HG02938 (cell line): Measurements from ENCODE around the gene CLN6.
"Not testable (repeated sequence)": the region's sequence is repeated elsewhere in the genome, so short reads cannot be mapped to it uniquely, and the experiment has no call there.

Experiments
- ATAC-seq: cut with Tn5 transposase; IDR thresholded peaks from one replicate; pipeline ENCODE4 v1.9.1; 2021; ENCODE audit warnings: mild to moderate bottlenecking, moderate library complexity; ENCODE audit not compliant: unreplicated experiment

CLN6 gene

DNA sequence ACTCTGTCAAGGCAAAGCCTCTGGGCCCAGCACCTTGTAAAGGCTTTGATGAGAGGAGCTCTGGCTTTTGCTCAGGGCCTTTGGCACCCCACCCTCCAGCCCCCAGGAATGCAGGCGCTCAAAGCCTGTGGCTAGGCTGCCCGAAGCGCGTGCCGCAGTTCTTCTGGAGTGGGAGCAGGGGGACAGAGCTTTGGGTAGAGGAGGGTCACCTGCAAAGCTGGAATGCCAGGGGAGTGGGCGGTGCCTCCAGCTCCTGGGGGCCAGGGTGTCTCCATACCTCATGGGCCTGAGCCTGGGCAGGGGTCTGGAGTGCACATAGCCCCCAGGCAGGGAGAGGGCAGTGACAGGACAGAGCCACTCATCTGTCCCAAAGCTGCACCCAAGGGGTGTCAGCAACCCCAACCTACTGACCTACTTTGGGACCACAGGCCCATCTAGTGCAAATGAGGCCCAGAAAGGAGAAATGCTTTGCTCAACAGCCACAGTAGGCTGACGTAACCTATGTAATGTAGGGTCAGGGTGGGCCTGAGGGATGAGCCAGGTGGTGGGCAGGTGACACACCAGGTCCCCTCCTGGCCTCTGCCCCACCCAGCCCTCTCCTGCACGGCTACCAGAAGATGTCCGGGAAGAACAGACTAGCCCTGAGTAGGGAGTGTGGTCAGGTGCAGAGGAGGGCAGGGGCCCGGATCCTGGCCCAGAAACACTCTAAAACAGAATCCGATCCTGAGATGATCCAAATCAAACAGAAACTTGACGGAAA, 22.2 kb downstream of the CLN6 start:
- no peak for ATAC-seq

DNA sequence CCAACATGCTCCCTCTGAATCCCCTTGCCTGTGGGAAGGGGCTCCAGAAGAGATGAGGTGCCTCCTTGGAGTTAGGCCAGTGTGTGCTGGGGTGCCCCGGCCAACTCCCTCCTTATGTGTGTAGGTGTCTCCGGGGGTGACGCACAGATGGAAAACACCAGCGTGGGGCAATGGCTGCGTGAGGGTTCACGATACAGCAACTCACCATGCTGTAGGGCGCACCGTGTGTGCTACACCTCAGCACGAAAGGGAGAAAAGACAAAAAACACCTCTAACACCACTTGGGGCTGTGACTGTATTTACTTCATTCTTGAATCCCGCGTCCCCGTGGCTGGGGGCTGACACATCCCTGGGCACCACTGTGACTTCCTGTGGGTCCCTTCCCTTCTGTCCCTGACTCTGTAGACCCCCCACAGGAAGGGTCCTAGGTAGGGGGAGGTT, 22.8 kb downstream of the CLN6 start:
- no peak for ATAC-seq

DNA sequence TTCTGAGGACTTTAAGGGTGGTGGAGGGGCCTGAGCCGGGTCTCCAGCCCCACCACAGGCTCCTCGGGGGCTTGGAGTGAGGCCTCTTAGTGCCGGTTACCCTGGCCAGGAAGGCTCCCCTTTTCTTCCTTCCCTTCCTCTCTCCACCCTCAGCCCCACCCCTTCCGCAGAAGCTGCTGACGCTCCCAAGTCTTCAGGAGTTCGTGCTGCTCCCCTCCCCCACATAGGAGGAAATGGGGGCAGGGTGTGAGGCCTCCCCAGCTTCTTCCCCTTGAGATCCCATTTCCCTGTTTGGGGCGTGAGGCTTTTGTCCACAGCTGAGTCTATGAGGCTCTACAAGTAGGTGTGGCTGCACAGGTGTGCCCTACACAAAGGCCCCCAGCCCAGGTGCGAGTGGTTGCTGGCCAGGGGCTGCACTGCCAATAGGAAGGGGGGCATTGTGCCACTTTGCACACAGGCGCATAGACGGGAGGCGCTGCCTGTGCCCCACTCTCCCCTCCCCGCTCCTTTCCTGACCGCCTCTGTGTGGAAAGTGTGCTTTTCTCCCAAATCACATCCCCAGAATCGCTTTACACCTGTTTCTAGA, 23.5 kb downstream of the CLN6 start:
- no peak for ATAC-seq

DNA sequence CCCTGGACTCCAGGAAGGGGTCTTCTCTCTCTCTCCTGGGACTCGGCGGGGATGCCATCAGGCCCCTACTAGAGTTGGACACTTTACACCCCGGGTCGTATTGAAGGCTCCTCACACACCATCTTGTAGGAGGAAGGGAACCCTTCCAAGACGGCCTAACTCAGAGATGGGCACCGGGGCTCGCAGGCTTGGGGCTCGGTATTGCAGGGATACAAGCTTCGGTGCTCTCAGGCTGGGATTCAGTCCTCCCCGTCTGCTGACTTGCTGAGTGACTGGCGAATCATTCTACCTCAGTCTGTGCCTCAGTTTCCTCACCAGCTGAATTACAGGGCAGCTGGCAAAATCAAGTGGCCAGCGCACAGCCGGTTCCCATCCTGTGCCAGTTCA, 24.0 kb downstream of the CLN6 start:
- ATAC-seq: no peak

DNA sequence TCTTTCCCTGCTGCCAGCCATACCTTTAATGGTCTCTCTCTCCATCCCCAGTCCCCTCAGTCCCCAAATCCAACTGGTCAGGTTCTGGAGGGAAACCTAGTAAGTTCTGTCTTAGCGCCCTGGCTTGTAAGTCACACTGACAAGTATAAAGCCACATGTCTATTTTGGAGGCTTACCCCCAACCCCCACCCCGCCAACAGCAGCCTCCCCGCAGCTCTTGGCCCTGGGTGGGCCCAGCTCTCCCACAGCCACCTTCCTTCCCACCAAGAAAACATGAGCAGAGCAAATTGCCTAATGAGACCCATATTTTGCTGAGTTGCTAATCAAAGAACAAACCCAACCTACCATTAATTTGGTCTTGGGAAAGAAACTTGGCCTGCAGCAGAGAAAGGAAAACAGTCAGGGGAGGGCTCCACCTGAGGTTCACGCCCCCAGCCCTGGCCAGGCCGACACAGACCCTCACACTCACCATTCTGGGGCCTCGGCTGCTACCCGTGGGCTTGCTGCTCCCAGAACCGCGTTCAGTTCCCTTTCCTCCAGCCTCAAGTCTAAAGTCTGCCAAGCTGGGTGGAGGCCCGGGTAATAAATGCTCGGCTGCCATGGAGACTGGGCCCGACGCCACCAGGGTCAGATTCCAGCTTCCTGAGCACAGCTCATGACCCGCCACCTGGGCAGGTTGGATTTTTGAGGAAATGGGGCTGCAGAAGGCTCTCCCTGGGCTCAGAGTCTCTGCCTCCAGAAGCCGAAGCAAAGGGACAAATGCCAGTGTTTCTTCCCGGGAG, 24.6 kb downstream of the CLN6 start, which contains the start of gene CALML4:
CALML4 (minus strand) TSS at position 557 of the 782 bp plus-strand sequence; CDS start at position 472, 85 bp downstream.
- no peak for ATAC-seq

DNA sequence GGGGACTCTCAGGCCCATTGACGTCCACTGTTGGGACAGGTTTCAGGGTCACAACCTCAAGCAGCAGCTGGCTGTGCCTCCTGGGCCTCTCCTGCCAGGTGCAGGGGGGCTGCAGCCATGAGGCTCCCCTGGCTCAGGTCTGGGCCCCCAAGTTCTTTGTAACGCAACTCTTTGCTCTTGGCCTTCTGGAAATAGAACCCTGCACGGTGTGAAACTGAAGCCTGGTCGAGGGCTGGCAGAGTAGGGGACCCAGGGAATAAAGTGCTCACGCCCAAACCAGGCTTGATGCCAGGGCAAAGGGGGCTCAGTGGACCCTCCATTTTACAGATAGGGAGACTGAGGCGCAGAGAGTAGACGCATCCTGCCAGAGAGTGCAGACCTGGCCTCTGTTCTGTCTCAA, 25.2 kb downstream of the CLN6 start:
- no peak for ATAC-seq

DNA sequence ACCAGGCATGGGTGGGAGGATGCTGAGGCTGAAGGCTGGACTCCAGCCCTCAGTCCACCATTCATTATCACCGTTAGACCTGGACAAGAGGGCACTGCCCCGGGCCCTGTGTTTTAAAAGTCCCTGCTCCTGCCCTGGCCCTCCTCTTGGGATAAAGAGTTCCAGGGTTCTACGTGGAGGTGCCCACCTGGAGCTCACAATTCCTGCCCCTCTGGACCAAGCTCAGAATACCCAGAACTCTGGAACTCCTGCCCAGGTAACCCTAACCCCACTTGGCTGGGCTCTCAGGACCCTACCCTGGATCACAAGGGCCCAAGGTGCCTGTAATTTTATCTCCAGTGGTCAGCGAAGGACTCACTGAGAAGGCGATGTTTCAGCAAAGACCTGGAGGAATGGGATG, 25.6 kb downstream of the CLN6 start:
- ATAC-seq: no peak

DNA sequence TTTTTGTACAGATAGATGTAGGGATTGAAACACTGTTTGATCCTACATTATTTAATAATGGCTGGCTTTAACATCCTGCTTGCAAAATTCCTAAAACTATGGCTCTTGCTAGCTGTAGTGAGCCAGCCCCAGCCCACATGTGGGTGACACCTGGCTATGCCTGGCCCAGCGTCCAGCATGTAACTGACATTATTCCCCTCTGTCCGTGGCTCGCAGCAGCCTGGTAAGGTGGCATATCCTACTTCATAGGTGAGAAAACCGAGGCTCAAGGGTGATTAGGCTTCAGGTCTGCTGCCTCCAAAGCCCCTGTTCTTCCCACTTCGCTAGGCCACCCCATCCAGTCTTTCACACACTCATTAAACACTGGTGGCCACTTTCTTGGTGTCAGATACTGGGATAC, 26.0 kb downstream of the CLN6 start:
- no peak for ATAC-seq

DNA sequence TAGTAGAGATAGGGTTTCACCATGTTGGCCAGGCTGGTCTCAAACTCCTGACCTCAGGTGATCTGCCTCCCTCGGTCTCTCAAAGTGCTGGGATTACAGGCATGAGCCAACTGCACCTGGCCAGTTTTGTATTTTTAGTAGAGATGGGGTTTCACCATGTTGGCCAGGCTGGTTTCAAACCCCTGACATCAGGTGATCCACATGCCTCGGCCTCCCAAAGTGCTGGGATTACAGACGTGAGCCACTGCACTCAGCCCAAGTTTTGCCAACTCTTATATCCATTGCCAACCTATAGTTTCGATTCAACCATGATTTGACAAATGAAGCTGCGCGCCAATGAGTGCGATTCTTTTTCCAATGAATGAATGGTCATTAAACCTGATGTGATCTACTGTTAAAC, 26.5 kb downstream of the CLN6 start:
- not testable (repeated sequence) for ATAC-seq

DNA sequence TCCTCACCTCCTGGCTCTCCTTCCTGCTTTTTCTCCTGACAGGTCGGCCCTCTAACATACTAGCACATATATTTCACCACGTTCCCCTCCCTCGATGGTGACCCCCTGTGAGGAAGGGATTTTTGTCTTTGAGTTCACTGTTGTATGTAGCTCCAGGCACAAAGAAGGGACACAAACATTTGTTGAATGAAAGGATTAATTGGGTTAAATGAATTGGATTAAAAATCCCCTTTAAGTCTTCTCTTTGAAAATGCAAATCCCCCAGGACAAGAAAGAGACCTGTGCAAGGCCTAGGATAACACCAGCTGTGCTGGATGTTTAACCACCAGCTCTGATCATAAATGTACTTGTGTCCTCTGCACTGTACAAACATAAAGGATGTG, 27.7 kb downstream of the CLN6 start:
- no peak for ATAC-seq

DNA sequence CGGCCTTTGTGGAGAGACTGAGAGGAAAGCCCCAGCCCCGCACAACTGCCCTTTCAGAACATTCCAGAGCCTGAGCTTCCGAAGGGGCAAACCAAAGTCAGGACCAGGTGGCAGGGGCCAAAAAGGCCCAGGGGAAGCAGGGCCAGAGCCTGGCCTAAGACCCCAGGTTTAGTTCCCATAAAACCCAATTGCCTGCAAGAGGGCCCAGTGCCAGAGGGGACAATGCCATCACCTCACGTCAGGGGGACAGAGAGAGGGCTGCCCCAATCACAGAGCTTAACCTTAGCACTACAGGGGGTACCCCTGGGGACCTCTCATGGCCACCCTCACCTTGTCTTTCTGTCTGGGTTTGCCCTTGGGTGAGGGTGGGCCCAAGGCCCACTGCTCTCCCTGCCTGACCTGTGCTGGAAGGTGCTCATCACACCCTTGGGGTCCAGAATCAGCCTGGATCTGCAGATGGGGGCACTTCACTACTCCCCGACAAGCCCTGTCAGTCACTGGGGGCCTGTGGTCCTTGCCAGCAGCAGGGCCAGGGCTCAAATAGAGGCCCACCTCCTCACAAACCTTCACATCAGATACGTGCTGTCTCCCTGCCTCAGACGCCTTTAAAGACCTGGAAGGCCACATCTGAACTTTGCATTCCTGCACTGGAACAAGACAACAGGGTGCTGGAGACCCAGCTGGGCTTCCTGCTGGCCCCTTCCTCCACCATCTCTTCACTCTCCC, 28.2 kb downstream of the CLN6 start:
- no peak for ATAC-seq

DNA sequence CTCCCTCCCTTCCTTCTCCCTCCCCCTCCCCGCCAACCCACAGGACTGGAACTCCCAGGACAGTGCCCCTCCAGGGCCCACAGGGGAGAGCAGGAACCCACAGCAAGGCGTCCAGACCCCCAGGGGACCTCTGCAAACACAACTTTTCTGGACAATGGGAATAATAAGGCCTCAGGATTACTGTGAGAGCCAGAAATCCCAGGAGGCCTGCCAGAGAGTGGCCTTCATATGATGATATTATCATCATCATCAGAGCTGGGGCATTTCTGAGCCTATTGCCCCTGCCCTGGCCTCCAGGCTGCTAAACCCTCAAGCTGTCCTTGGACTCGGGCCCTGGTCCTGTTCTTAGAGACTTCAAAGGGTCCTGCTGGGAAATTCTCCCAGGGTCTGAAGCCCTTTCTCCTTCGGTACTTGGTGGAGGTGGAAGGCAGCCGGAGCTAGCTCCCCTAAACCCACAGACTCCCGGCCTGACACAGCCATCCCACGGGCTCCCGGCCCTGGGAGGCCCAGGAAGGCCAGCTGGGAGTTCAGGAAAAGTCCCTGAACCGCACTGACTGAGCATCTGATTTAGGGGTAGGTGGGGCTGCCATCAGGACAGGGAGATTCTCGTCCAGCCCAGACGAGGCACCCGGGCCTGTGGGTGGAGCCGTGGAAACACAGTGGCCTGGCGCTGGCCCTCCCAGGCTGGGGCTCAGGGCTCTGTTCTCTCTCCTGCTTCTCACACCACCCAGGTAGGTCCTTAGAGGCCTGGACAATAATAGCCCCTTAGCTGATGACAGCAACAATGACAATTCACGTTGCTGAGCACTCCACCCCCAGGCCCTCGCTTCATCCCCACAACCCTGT, 29.3 kb downstream of the CLN6 start:
- no peak for ATAC-seq

DNA sequence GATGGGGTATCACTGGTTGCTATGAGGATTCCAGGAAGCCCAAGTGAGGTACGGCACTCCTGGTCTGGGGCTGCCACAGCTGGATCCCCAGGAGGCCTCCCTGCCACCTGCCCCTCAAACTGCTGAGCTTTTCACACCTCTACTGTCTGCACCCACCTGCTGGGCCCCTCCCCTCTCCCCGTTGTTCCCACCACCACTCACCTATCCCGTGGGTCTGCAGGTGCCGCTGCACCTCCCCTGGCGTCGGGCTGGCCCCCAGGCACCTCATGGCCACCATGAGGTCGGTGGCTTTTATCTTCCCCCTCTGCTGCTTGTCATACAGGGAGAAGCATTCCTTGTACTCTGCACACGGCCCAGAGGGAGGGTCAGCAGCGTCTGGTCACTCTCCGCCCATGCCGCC, 30.2 kb downstream of the CLN6 start:
- no peak for ATAC-seq

DNA sequence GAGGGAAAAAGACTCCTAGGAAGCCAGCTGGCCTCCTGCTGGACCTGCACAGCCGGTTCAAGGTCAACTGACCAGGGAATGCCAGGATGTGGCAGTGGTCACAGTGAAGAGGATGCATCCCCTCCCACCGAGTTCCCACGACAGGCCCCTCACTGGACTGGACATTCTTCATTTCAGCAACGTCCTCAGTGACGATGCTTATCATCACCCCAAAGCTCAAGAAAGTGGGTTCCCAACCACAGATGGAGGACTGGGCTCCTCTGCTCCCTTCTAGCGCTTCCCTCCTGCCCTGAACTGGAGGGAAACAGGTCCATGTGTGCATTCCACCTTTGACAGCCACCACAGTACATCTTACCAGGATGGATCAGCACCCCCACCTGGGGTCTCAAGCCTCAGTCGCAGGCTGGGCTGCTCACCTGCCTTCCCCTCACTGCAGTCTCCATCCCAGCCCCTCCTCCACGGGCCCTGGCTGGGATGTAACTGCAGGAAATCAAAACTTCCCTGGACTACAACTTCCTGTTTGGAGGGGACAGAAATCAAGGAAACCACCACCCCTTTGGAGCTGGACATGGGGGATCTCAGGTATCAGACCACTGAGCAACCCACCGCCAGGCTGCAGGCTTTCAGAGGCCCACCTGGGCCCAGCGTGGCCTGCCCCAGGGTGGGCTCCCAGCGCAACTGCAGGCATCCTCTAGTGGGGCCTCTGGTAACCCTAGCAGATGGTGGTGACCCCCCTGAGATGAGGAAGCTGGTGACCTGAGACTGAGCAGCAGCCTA, 31.7 kb downstream of the CLN6 start:
- no peak for ATAC-seq

DNA sequence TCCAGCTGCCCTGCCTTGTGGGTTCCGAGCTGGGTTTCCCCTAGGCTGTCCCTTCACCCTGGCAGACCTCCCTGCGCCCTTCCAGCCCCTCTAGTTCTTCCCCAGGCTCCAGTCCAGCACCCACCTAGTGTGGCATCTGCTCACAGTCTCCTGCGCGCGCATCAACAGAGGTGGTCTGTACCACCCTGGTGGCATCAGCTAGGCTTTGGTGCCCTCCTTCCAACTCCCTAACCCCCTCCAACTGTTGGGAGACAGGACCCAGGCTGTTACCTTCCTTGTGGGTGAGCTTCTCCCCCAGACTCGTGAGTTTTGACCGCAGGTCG, 32.4 kb downstream of the CLN6 start:
- ATAC-seq: no peak

DNA sequence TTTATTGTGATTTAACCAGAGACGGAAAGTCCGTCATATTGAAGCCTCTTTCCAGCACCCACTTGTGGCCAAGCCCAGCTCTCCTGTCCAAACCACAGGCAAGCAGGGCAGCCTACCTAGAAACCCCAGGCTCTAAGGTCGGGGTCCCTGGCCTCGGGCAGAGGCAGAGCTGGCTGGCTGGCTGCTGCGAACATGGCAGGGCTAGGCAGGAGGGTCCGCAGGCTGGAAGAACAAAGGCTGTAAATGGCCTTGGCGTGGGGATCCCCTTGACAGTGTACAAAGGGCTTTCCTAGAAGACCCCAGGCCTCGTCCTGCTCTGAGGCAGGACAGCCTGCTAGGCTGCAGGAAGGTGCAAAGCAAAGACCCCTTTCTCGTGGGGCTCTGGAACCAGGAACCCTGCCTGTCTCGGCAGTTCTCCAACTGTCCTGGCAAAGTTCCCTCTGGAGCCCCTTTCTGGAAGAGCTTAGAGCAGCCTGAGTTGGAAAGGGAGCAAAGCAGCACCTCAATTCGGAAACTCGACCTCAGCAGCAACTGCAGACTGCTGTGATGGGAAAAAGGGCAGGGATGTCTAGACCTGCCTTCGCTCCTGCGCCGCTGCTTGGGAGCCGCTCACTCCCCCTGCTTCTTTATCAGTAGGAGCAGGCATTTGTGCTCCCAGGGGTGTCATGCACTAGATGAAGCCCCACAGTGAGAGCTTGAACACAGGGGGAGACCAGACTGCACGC, 32.9 kb downstream of the CLN6 start:
- no peak for ATAC-seq

DNA sequence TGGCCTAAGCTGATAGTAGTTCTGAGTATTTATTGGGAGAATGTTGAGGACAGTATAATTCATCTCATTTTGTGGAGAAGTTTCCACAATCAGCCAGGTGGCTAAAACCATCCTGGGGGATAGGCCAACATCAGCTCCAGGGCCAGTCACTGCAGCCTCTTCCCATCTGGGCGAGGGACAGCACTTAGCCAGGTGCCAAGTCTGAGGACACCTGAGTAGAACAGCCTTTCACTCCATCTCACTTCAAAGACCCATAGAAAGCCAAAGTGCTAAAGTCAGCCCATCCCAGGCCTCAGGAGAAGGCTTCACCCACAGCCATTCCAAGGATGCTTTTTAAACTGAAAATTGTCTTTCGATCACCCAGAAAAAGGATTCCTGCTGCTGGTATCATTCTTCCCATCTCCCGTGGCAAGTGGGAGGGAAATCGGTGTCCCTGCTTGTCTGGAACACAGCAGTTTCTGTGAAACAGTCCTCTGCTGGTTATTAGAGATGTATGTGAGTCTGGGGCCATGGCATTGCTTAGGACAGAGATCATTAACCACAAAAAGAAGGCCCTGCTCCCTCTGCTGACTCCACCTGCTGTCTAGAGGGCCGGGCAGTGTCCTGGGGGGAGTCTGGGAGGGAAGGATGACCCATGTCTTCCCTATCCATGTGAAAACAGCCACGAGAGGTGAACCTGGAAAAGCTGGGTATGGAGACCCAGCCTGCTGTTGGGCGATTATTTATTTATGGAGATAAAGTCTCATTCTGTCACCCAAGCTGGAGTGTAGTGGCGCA, 34.0 kb downstream of the CLN6 start:
- ATAC-seq: no peak

DNA sequence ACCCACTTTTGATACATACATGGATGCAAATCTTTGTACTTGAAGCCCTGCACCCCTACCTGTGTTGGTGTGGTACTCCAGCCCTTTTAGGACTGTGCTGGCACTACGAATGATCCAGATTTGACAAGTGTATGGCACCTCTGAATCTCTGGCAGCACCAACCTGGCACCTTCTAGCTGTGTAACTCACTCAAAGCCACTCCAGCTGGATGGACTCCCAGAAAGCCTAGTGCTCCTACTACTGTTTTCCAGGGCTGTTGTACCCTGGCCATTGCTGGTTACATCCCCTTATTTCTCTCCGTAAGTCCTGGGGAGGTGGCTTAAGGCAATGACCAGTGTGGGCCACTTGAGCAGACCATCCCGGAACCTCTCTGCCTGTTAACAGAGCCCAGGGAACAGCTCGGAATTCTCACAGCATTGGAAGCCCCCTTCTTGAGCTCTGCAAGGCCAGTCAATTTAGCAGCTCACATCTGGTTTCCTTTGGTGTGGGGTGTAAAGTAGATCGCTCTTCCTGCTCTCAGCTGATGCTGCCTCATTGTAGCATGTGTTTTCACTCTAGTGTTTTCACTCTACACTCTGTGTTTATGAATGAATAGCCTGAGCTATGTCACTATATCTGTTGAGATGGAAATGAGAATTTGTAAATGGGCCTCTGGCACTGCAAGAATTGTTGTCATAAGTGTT, 36.6 kb downstream of the CLN6 start:
- ATAC-seq: no peak
